OCI-LY3 (cell line): ENCODE measurements around the gene XYLB.

Experiments used
- H2AFZ ChIP-seq: fragments of 200-600, 300-600 bp; shearing (Covaris generic); 2 replicates; pipeline ENCODE4 v1.6.0; 2014; ENCODE audit warnings: antibody characterized with exemption, low read depth, low read length
- H3K27ac ChIP-seq: fragments of 200-600, 300-600 bp; sonication (generic); 2 replicates; pipeline ENCODE4 v1.5.1; 2014; ENCODE audit warnings: mild to moderate bottlenecking, low read length, moderate library complexity, mixed read lengths
- H3K27me3 ChIP-seq: fragments of 200-600, 300-600 bp; sonication (generic); 2 replicates; pipeline ENCODE4 v1.6.1; 2014; ENCODE audit warnings: low read depth, low read length, mixed read lengths
- H3K36me3 ChIP-seq: fragments of 200-600, 300-600 bp; sonication (generic); replicated peaks from 2 replicates; pipeline ENCODE3; 2014; ENCODE audit warnings: low read depth, low read length, mixed read lengths
- H3K4me1 ChIP-seq: fragments of 300-600, 200-600 bp; sonication (generic); 2 replicates; pipeline ENCODE4 v1.6.1; 2014; ENCODE audit warnings: low read length, mixed read lengths
- H3K4me2 ChIP-seq: fragments of 200-600, 300-600 bp; sonication (generic); 2 replicates; pipeline ENCODE4 v1.6.1; 2014; ENCODE audit warnings: low read length, mixed read lengths
- H3K4me3 ChIP-seq: fragments of 300-600, 200-600 bp; sonication (generic); 2 replicates; pipeline ENCODE4 v1.5.1; 2014; ENCODE audit warnings: antibody characterized with exemption, mild to moderate bottlenecking, low read length, moderate library complexity
- H3K79me2 ChIP-seq: fragments of 300-600, 200-600 bp; shearing (Covaris generic); 2 replicates; pipeline ENCODE4 v1.6.1; 2014; ENCODE audit warnings: mild to moderate bottlenecking, low read length, mixed read lengths
- H3K9ac ChIP-seq: fragments of 300-600, 200-600 bp; shearing (Covaris generic); 2 replicates; pipeline ENCODE4 v1.6.0; 2014; ENCODE audit warnings: mild to moderate bottlenecking, low read length, moderate library complexity
- H3K9me3 ChIP-seq: fragments of 200-600, 300-600 bp; shearing (Covaris generic); 2 replicates; pipeline ENCODE4 v1.6.1; 2014; ENCODE audit warnings: low read length, mixed read lengths; ENCODE audit not compliant: insufficient read depth
- H4K20me1 ChIP-seq: fragments of 200-600, 300-600 bp; sonication (generic); 2 replicates; pipeline ENCODE4 v1.6.1; 2016; ENCODE audit warnings: low read length, mixed read lengths; ENCODE audit not compliant: insufficient read depth
- EZH2phosphoT487 ChIP-seq: fragments of 200-600 bp; shearing (Covaris generic); IDR thresholded peaks from 2 replicates; pipeline ENCODE4 v1.6.1; 2018; ENCODE audit warnings: antibody characterized with exemption, mixed run types, low read depth
- TF ChIP-seq, protein P1 (sequence below): fragments of 200-600, 300-600 bp; sonication (generic); IDR thresholded peaks from 2 replicates; pipeline ENCODE4 v1.5.1; 2014; ENCODE audit warnings: antibody characterized with exemption, low read length, low read depth

XYLB gene

DNA sequence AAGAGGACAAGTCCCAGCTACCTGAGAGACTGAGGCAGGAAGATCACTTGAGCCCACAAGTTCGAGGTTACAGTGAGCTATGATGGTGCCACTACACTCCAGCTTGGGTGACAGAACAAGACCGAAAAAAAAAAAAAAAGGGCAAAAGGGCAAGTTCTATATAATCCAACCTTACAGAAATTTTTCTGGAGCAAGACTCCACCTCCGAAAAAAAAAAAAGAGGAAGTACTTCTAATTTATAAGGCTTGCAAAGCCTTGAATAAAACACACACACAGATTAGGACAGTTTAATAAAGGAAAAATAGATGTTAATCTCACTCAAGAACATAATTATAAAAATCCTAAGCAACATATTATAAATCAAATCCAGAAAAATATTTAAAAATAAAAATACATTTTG, 14.4 kb upstream of the XYLB start:
- Histone ChIP-seq H3K79me2 (no peaks in the 10 kb centered on the region), H3K27ac (no peak overlapping the region), H2AFZ (no peak overlapping the region), H3K36me3 (no peaks in the 10 kb centered on the region), H3K4me1 (no peaks in the 10 kb centered on the region), H3K27me3 (peaks cover 18% of the 10 kb centered on the region; the same call in 1 of the 2 replicates), H3K4me2 (no peak overlapping the region), H4K20me1 (no peaks in the 10 kb centered on the region), H3K9me3 (peaks cover 4% of the 10 kb centered on the region; the same call in 1 of the 2 replicates), H3K4me3 (no peak overlapping the region), H3K9ac (no peak overlapping the region)
- TF ChIP-seq, protein P1, sequence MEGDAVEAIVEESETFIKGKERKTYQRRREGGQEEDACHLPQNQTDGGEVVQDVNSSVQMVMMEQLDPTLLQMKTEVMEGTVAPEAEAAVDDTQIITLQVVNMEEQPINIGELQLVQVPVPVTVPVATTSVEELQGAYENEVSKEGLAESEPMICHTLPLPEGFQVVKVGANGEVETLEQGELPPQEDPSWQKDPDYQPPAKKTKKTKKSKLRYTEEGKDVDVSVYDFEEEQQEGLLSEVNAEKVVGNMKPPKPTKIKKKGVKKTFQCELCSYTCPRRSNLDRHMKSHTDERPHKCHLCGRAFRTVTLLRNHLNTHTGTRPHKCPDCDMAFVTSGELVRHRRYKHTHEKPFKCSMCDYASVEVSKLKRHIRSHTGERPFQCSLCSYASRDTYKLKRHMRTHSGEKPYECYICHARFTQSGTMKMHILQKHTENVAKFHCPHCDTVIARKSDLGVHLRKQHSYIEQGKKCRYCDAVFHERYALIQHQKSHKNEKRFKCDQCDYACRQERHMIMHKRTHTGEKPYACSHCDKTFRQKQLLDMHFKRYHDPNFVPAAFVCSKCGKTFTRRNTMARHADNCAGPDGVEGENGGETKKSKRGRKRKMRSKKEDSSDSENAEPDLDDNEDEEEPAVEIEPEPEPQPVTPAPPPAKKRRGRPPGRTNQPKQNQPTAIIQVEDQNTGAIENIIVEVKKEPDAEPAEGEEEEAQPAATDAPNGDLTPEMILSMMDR, result no peak
- no peak for TF ChIP-seq EZH2phosphoT487

DNA sequence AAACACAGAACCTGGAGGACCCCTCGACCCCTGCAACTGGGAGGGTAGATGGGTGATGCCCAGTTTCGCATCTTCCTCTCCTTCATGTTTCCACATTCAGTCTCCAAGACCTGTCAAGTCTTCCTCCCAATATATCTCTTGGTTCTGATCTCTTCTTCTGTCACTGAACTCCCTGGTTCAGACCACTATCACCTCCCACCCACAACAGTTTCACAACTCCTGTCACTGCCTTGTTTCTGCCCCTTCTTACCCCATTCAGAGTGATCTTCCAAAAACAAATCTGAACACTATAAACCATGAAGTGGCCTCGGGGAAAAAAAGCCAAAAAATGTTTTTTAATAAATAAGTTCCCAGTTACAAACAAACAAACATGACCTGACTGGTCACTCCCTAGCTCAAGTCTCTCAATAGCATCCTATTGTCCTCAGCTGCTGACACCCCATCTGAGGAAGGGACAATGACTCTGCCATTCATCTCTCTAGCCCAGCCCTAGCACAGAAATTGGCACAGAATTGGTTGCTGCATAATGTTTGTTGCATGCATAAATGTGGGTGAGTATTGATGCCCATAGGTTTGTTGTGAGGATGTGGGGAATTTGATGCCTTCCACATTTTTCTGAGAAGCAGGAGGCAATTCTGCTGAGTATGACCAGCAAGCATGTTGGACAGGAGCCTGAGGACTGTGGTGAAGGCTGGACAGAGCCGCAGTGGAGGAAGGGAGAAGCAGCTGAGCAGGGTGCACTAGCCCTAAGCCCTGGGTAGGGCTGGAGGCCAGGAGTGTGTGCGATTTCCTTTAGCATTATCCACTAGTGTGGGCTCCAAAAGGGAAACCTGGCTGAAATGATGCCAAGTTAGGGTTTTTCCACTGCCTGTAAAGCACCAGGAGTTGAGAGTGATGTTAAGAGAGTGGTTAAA, 12.2 kb upstream of the XYLB start:
- no peaks in the 10 kb centered on the region for H4K20me1 ChIP-seq
- no peaks in the 10 kb centered on the region for H3K4me1 ChIP-seq
- peaks cover 30% of the 10 kb centered on the region for H3K27me3 ChIP-seq
- H3K36me3 ChIP-seq, result no peaks in the 10 kb centered on the region
- no peak overlapping the region for H3K4me2 ChIP-seq
- TF ChIP-seq EZH2phosphoT487, result no peak
- TF ChIP-seq, protein P1, result no peak
- no peak overlapping the region for H3K9ac ChIP-seq
- no peak overlapping the region for H3K4me3 ChIP-seq
- H3K9me3 ChIP-seq, result no peaks in the 10 kb centered on the region
- H3K79me2 ChIP-seq, result no peaks in the 10 kb centered on the region
- no peak overlapping the region for H3K27ac ChIP-seq
- H2AFZ ChIP-seq, result no peak overlapping the region

DNA sequence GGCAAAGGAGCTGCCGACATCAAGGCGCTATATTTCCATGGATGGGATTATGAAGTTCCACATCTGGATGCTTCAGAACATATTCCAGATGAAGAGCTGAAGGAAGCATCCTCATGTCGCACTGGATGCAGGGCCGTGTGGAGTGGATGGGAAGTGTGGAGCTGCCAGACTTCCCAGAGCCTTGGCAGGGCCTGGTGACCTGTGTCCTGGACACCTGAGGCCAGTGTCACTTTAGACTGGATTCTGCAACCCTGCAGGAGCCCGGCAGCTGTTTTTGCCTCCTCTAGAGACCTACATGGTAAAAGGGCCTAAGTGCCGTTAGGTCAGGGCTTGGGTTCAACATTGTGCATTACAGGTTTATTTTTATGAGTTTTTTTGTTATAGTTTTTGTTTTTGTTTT, 11.3 kb upstream of the XYLB start:
- no peak overlapping the region for H2AFZ ChIP-seq
- no peak overlapping the region for H3K27ac ChIP-seq
- H3K4me2 ChIP-seq, result no peak overlapping the region

DNA sequence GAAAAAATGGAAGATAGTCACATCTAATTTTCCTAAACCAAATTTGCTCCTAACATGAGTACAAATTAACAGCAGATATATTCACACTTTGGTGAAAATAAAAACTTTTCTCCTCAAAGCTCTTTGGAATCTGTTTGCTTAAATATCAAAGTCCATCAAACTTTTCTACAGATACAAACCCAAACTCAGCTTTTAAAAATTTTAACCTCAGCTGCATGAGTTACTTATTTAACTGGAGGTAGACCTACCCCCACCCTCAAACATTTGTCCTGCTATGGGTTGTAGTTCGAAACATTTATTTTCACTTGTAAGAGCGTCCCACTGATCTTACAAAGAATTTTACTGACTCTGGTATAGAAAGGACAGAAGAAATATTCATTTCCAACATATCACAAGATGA, 8.9 kb upstream of the XYLB start:
- H3K27me3 ChIP-seq, result peaks cover 36% of the 10 kb centered on the region
- H4K20me1 ChIP-seq, result no peaks in the 10 kb centered on the region
- H3K79me2 ChIP-seq, result no peaks in the 10 kb centered on the region
- no peak overlapping the region for H2AFZ ChIP-seq
- H3K9me3 ChIP-seq, result no peaks in the 10 kb centered on the region
- TF ChIP-seq, protein P1, result no peak
- no peak for TF ChIP-seq EZH2phosphoT487
- no peaks in the 10 kb centered on the region for H3K36me3 ChIP-seq
- H3K27ac ChIP-seq, result no peak overlapping the region
- H3K4me3 ChIP-seq, result no peak overlapping the region
- no peak overlapping the region for H3K4me2 ChIP-seq
- H3K4me1 ChIP-seq, result no peaks in the 10 kb centered on the region
- no peak overlapping the region for H3K9ac ChIP-seq

More for the DNA sequence above, 11.3 kb upstream of the XYLB start:
- no peak overlapping the region for H3K9ac ChIP-seq
- peaks cover 30% of the 10 kb centered on the region for H3K27me3 ChIP-seq
- no peaks in the 10 kb centered on the region for H3K4me1 ChIP-seq
- H3K4me3 ChIP-seq, result no peak overlapping the region
- H4K20me1 ChIP-seq, result no peaks in the 10 kb centered on the region
- no peaks in the 10 kb centered on the region for H3K79me2 ChIP-seq
- no peaks in the 10 kb centered on the region for H3K9me3 ChIP-seq
- H3K36me3 ChIP-seq, result no peaks in the 10 kb centered on the region
- TF ChIP-seq EZH2phosphoT487, result no peak
- TF ChIP-seq, protein P1, result no peak
